ENCODE data around the gene HVCN1. TPM values are rescaled to one million over a fixed set of nuclear protein-coding genes. Genes with fewer than 3 reads are reported as not detected.

HVCN1 gene
- total and polyA plus RNA-seq, 2 of the 13 experiments (the other 11 are each of a cell fraction or from before 2014, with no cell fraction given), result 0.49 to 1.3 TPM

DNA sequence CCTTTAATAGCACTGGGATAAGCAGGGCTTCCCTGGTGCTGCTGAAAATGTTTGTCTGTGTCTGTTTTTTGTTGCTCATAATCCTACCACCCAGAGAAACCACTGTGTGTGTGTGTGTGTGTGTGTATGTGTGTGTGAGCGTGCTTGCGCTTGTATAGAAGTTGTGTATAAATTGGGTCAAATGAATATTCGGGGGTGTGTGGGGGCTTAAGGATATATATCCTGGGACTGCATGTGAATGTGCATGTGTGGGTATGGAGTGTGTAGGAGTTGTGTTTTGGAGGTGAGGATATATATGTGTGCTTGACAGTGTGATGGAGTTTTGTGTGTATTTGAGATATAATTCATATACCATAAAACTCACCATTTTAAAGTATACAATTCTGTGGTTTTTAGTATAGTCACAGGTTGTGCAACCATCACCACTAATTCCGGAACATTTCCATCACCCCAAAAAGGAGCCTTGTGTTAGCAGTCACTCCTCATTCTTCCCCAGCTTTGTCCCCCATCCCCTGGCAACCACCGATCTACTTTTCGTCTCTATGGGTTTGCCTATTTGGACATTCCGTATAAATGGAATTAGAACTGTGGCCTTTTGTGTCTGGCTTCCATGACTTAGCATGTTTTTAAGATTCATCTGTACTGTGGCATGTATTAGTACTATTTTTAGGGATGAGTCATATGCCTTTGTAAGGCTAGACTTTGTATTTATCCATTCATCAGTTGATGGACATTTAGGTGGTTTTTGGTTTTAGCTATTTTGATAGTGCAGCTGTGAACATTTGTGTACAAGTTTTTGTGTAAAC, 49.4 kb downstream of the HVCN1 start:
- Histone ChIP-seq H3K36me3 (replicated peaks in 1 of 2; ENCODE audit: control insufficient read depth in 1 of 2, insufficient read depth in 2 of 2, low read length in 2 of 2) (peaks cover 0 to 3% of the 10 kb centered on the region in 2 experiments; a peak in 2 of 5 replicates), H3K27ac (ENCODE audit: extremely low read length, insufficient read depth, low read length) (no peak overlapping the region), H3K4me3 (replicated peaks in 1 of 3; ENCODE audit: insufficient read depth in 1 of 3, low read depth in 2 of 3, low read length in 3 of 3) (no peak overlapping the region), H3K27me3 (ENCODE audit: control insufficient read depth in 1 of 2, insufficient read depth in 2 of 2, low read length in 2 of 2) (no peaks in the 10 kb centered on the region), H2AFZ (ENCODE audit: low read length) (no peak overlapping the region), H3K79me2 (ENCODE audit: insufficient read depth, low read length) (no peaks in the 10 kb centered on the region), H4K20me1 (ENCODE audit: insufficient read depth, low read length) (no peaks in the 10 kb centered on the region), H3K4me1 (ENCODE audit: insufficient read depth, low read length) (no peaks in the 10 kb centered on the region), H3K4me2 (ENCODE audit: low read depth, low read length) (no peak overlapping the region), H3K9me3 (ENCODE audit: low read length) (no peaks in the 10 kb centered on the region), H3K9ac (ENCODE audit: insufficient read depth, low read depth, low read length) (no peak overlapping the region)
- in situ Hi-C loops (cut with HindIII; ENCODE audit: extremely low pct_ligation_motif_present, low pct_unique_long_range_greater_than_20kb), result no loop called here
- FAIRE-seq (no peak), DNase-seq (ENCODE audit: low spot score) (no peak), ATAC-seq (no peak)
- POLR2A ChIA-PET, result no interaction called here
- TF ChIP-seq, protein P1, sequence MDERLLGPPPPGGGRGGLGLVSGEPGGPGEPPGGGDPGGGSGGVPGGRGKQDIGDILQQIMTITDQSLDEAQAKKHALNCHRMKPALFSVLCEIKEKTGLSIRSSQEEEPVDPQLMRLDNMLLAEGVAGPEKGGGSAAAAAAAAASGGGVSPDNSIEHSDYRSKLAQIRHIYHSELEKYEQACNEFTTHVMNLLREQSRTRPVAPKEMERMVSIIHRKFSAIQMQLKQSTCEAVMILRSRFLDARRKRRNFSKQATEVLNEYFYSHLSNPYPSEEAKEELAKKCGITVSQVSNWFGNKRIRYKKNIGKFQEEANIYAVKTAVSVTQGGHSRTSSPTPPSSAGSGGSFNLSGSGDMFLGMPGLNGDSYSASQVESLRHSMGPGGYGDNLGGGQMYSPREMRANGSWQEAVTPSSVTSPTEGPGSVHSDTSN (CRISPR knock-in tag; IDR thresholded peaks at IDR 0.05), result no peak
- TF ChIP-seq SSRP1 (CRISPR knock-in tag; IDR thresholded peaks at IDR 0.05) (no peak), ZMAT5 (CRISPR knock-in tag; IDR thresholded peaks at IDR 0.05; ENCODE audit: borderline replicate concordance, low read depth) (no peak), ZSCAN30 (CRISPR knock-in tag; IDR thresholded peaks at IDR 0.05) (no peak), NAIF1 (CRISPR knock-in tag; IDR thresholded peaks at IDR 0.05; ENCODE audit: borderline replicate concordance) (no peak), PTBP1 (IDR thresholded peaks at IDR 0.05; ENCODE audit: low read depth, low read length, poor library complexity, severe bottlenecking) (no peak), SMAD9 (CRISPR knock-in tag; IDR thresholded peaks at IDR 0.05) (no peak), ZNF274 (CRISPR knock-in tag; IDR thresholded peaks at IDR 0.05) (no peak), HIVEP1 (CRISPR knock-in tag; IDR thresholded peaks at IDR 0.05) (no peak), RAD51 (IDR thresholded peaks at IDR 0.05; ENCODE audit: borderline replicate concordance) (no peak), PAWR (CRISPR knock-in tag; IDR thresholded peaks at IDR 0.05; ENCODE audit: borderline replicate concordance) (no peak)
- WGBS (ENCODE audit: low lambda C conversion rate), result 94% methylated on average over 7 of the region's 7 CpGs
- BruUV-seq (replicated peaks), result no TSS peak
- intact Hi-C loops (cut with micrococcal nuclease; ENCODE audit: unreplicated experiment), result no loop called here
- CTCF ChIA-PET (ENCODE audit: low intra/inter-chr PET ratio, low total read pairs), result no interaction called here
